GM23338 (cell line): Measurements from ENCODE around the gene SELENOV. TPM values are rescaled to one million over a fixed set of nuclear protein-coding genes. Genes with fewer than 3 reads are reported as not detected.

ENCODE experiments used
- ATAC-seq: fragments of 200-7000 bp; cut with Tn5 transposase; 3 replicates; pipeline ENCODE4 v1.9.1; 2020
- DNase-seq: peaks from one replicate; pipeline ENCODE4 v3.0.0-alpha.2; 2015; ENCODE audit warnings: low spot score
- H2AFZ ChIP-seq: fragments of 200-600 bp; sonication (generic); 2 replicates; pipeline ENCODE4 v1.8.0; 2016; ENCODE audit warnings: antibody characterized with exemption, mild to moderate bottlenecking, moderate library complexity
- H3F3A ChIP-seq: fragments of 200-600 bp; sonication (generic); replicated peaks from 2 replicates; pipeline ENCODE4 v1.8.0; 2017; ENCODE audit warnings: antibody characterized with exemption, mixed run types, low read depth
- H3K27ac ChIP-seq: fragments of 200-600 bp; sonication (generic); 2 replicates; pipeline ENCODE4 v1.6.1; 2016; ENCODE audit warnings: low read depth
- H3K27me3 ChIP-seq: fragments of 200-600 bp; sonication (generic); 2 replicates; pipeline ENCODE4 v1.8.0; 2016; ENCODE audit warnings: mild to moderate bottlenecking, mixed run types, moderate library complexity; ENCODE audit not compliant: insufficient read depth
- H3K36me3 ChIP-seq: fragments of 200-600 bp; sonication (generic); 2 replicates; pipeline ENCODE4 v1.8.0; 2016; ENCODE audit warnings: mild to moderate bottlenecking; ENCODE audit not compliant: insufficient read depth
- H3K4me1 ChIP-seq: fragments of 200-600 bp; sonication (generic); 2 replicates; pipeline ENCODE4 v1.8.0; 2016; ENCODE audit warnings: mild to moderate bottlenecking, moderate library complexity; ENCODE audit not compliant: insufficient read depth
- H3K4me2 ChIP-seq: fragments of 200-600 bp; sonication (generic); 2 replicates; pipeline ENCODE4 v1.7.1; 2017; ENCODE audit warnings: mixed run types
- H3K4me3 ChIP-seq: fragments of 200-600 bp; sonication (generic); 2 replicates; pipeline ENCODE4 v1.6.1; 2016; ENCODE audit warnings: mixed run types
- H3K79me2 ChIP-seq: fragments of 200-600 bp; sonication (generic); replicated peaks from 2 replicates; pipeline ENCODE4 v1.8.0; 2017; ENCODE audit warnings: mild to moderate bottlenecking; ENCODE audit not compliant: insufficient read depth
- H3K9me2 ChIP-seq: fragments of 200-600 bp; sonication (generic); 2 replicates; pipeline ENCODE4 v1.8.0; 2017; ENCODE audit not compliant: insufficient read depth
- H4K20me1 ChIP-seq: fragments of 200-600 bp; sonication (generic); replicated peaks from 2 replicates; pipeline ENCODE4 v1.8.0; 2017; ENCODE audit warnings: mild to moderate bottlenecking; ENCODE audit not compliant: insufficient read depth
- H3K27ac Mint-ChIP-seq: 2 replicates; pipeline ENCODE4 v1.8.0; 2020; ENCODE audit warnings: inconsistent platforms, mild to moderate bottlenecking, moderate library complexity, mixed read lengths
- H3K27me3 Mint-ChIP-seq: 3 replicates; pipeline ENCODE4 v1.8.0; 2022; ENCODE audit warnings: low read depth, mild to moderate bottlenecking, moderate library complexity, mixed read lengths, inconsistent platforms; ENCODE audit not compliant: insufficient read depth, poor library complexity
- H3K36me3 Mint-ChIP-seq: 3 replicates; pipeline ENCODE4 v1.8.0; 2021; ENCODE audit warnings: low read depth, mild to moderate bottlenecking, inconsistent platforms, moderate library complexity, mixed read lengths
- H3K4me1 Mint-ChIP-seq: 3 replicates; pipeline ENCODE4 v1.8.0; 2020; ENCODE audit warnings: mild to moderate bottlenecking, inconsistent platforms, mixed read lengths
- H3K4me3 Mint-ChIP-seq: 3 replicates; pipeline ENCODE4 v1.8.0; 2021; ENCODE audit warnings: moderate library complexity, mild to moderate bottlenecking, inconsistent platforms, mixed read lengths
- H3K9me3 Mint-ChIP-seq: 3 replicates; pipeline ENCODE4 v1.8.0; 2020; ENCODE audit warnings: moderate library complexity, mild to moderate bottlenecking, inconsistent platforms, mixed read lengths
- EZH2 ChIP-seq: fragments of 200-600 bp; sonication (generic); IDR thresholded peaks from one replicate; pipeline ENCODE4 v1.8.0; 2017; ENCODE audit warnings: antibody characterized with exemption, mild to moderate bottlenecking, low read depth; ENCODE audit not compliant: unreplicated experiment
- JUNB ChIP-seq: IDR thresholded peaks from one replicate; pipeline ENCODE4 v1.6.1; 2016; ENCODE audit warnings: antibody characterized with exemption; ENCODE audit not compliant: unreplicated experiment
- POLR2AphosphoS5 ChIP-seq: IDR thresholded peaks from 2 replicates; pipeline ENCODE4 v1.6.1; 2016; ENCODE audit warnings: antibody characterized with exemption, low read depth
- STAT1 ChIP-seq: IDR thresholded peaks from one replicate; pipeline ENCODE4 v1.6.1; 2016; ENCODE audit warnings: antibody characterized with exemption; ENCODE audit not compliant: unreplicated experiment
- ZNF114 ChIP-seq: fragments of 250-450 bp; sonication (Bioruptor Pico); IDR thresholded peaks from 2 replicates; pipeline ENCODE4 v1.5.0; 2020; ENCODE audit warnings: mild to moderate bottlenecking, moderate library complexity
- ZNF331 ChIP-seq: fragments of 250-450 bp; sonication (Bioruptor Pico); IDR thresholded peaks from 2 replicates; pipeline ENCODE4 v1.5.0; 2020; ENCODE audit warnings: low read depth, mild to moderate bottlenecking, moderate library complexity
- polyA plus RNA-seq: library from polyadenylated mRNA; unstranded; fragments of >200 nt; fragmentation: Nextera tagmentation; extraction: Ambion mirVana; gene quantifications from 2 replicates; pipeline ENCODE4 v1.2.1, GENCODE V29; 2016
- total RNA-seq: library from RNA; depleted of rRNA; stranded (reverse); fragments of >200 nt; shearing (Covaris generic); gene quantifications from 2 replicates; pipeline ENCODE4 v1.2.3, GENCODE V29; 2014
- TF ChIP-seq, protein P1 (sequence below): IDR thresholded peaks from one replicate; pipeline ENCODE4 v1.6.1; 2018; ENCODE audit warnings: antibody characterized with exemption; ENCODE audit not compliant: unreplicated experiment
- TF ChIP-seq, protein P2 (sequence below), 2 experiments: fragments of 200-600 bp in 1 of 2; sonication (generic) in 1 of 2; conservative IDR thresholded peaks; 2 replicates each; pipeline versions ENCODE4 v1.5.1 to v1.6.1; 2016 to 2017; ENCODE audit warnings: antibody characterized with exemption in 2 of 2, low read depth in 2 of 2, mild to moderate bottlenecking in 2 of 2, moderate library complexity in 1 of 2
- TF ChIP-seq, protein P3 (sequence below): IDR thresholded peaks from 2 replicates; pipeline ENCODE4 v1.6.1; 2016; ENCODE audit warnings: antibody characterized with exemption

SELENOV gene
- total and polyA plus RNA-seq, 2 experiments from 2014 or later: 8.0 to 8.7 TPM

DNA sequence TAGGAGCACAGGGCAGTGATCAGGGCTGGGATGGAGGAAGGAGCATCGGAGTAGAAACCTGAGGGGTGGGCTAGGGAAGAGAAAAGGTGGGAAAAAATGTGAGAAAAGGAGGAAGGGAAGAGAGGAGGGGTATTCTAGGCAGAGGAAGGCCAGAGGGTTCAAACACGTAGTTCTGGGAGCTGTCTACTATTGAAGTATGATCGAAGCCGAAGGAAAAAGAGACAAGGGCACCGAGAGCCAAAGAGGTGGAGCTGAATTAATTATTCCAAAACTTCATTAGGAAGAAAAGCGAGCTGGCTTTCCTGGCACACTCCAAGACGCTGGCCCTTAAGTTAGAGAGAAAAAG is 8.4 kb upstream of the SELENOV start:
- no peak for DNase-seq
- Mint-ChIP-seq H3K27me3 (peaks cover 75% of the 10 kb centered on the region), H3K9me3 (peaks cover 26% of the 10 kb centered on the region), H3K27ac (no peak overlapping the region), H3K4me3 (peak overlapping the region; percentile 52; the same call in 2 of the 3 replicates), H3K36me3 (peaks cover 14% of the 10 kb centered on the region), H3K4me1 (peaks cover 6% of the 10 kb centered on the region)
- ATAC-seq: no peak
- no peaks in the 10 kb centered on the region for H4K20me1 ChIP-seq
- 0 out of 2 replicates have a peak, but pooled peaks cover 7% of the 10 kb centered on the region for H3K9me2 ChIP-seq
- no peak overlapping the region for H3K27ac ChIP-seq
- H3K4me1 ChIP-seq: peaks cover 4% of the 10 kb centered on the region
- peaks cover 83% of the 10 kb centered on the region for H3K27me3 ChIP-seq
- no peaks in the 10 kb centered on the region for H3K36me3 ChIP-seq
- H3K4me2 ChIP-seq: peak overlapping the region; percentile 43; the same call in 1 of the 2 replicates
- peak overlapping the region; percentile 79; the same call in 1 of the 2 replicates for H3K4me3 ChIP-seq
- no peaks in the 10 kb centered on the region for H3K79me2 ChIP-seq
- no peak overlapping the region for H2AFZ ChIP-seq
- no peak for TF ChIP-seq JUNB
- TF ChIP-seq, protein P1, sequence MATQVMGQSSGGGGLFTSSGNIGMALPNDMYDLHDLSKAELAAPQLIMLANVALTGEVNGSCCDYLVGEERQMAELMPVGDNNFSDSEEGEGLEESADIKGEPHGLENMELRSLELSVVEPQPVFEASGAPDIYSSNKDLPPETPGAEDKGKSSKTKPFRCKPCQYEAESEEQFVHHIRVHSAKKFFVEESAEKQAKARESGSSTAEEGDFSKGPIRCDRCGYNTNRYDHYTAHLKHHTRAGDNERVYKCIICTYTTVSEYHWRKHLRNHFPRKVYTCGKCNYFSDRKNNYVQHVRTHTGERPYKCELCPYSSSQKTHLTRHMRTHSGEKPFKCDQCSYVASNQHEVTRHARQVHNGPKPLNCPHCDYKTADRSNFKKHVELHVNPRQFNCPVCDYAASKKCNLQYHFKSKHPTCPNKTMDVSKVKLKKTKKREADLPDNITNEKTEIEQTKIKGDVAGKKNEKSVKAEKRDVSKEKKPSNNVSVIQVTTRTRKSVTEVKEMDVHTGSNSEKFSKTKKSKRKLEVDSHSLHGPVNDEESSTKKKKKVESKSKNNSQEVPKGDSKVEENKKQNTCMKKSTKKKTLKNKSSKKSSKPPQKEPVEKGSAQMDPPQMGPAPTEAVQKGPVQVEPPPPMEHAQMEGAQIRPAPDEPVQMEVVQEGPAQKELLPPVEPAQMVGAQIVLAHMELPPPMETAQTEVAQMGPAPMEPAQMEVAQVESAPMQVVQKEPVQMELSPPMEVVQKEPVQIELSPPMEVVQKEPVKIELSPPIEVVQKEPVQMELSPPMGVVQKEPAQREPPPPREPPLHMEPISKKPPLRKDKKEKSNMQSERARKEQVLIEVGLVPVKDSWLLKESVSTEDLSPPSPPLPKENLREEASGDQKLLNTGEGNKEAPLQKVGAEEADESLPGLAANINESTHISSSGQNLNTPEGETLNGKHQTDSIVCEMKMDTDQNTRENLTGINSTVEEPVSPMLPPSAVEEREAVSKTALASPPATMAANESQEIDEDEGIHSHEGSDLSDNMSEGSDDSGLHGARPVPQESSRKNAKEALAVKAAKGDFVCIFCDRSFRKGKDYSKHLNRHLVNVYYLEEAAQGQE: no peak
- no peak for TF ChIP-seq ZNF114 (CRISPR knock-in tag)
- TF ChIP-seq EZH2: no peak
- TF ChIP-seq STAT1: no peak
- TF ChIP-seq, protein P2, sequence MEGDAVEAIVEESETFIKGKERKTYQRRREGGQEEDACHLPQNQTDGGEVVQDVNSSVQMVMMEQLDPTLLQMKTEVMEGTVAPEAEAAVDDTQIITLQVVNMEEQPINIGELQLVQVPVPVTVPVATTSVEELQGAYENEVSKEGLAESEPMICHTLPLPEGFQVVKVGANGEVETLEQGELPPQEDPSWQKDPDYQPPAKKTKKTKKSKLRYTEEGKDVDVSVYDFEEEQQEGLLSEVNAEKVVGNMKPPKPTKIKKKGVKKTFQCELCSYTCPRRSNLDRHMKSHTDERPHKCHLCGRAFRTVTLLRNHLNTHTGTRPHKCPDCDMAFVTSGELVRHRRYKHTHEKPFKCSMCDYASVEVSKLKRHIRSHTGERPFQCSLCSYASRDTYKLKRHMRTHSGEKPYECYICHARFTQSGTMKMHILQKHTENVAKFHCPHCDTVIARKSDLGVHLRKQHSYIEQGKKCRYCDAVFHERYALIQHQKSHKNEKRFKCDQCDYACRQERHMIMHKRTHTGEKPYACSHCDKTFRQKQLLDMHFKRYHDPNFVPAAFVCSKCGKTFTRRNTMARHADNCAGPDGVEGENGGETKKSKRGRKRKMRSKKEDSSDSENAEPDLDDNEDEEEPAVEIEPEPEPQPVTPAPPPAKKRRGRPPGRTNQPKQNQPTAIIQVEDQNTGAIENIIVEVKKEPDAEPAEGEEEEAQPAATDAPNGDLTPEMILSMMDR (conservative IDR thresholded peaks at IDR 0.05; ENCODE audit: low read depth in 2 of 2): no peak
- TF ChIP-seq, protein P3, sequence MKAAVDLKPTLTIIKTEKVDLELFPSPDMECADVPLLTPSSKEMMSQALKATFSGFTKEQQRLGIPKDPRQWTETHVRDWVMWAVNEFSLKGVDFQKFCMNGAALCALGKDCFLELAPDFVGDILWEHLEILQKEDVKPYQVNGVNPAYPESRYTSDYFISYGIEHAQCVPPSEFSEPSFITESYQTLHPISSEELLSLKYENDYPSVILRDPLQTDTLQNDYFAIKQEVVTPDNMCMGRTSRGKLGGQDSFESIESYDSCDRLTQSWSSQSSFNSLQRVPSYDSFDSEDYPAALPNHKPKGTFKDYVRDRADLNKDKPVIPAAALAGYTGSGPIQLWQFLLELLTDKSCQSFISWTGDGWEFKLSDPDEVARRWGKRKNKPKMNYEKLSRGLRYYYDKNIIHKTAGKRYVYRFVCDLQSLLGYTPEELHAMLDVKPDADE: no peak
- TF ChIP-seq ZNF331: no peak
- TF ChIP-seq POLR2AphosphoS5: no peak
- H3F3A ChIP-seq: peaks cover 20% of the 10 kb centered on the region; the same call in 1 of the 2 replicates
